GM12891 (cell line): ENCODE results near the gene GPNMB.

ENCODE experiments used
- POLR2A ChIP-seq: IDR thresholded peaks from 2 replicates; pipeline ENCODE4 v1.6.1; 2011; ENCODE audit warnings: low read depth, low read length, control low read depth
- POLR2AphosphoS5 ChIP-seq: IDR thresholded peaks from 2 replicates; pipeline ENCODE4 v1.6.1; 2011; ENCODE audit warnings: low read depth, low read length, control low read depth
- TAF1 ChIP-seq: IDR thresholded peaks from 2 replicates; pipeline ENCODE4 v1.6.1; 2011; ENCODE audit warnings: low read depth, low read length, control low read depth

- TF ChIP-seq POLR2A = no peak
- TF ChIP-seq TAF1 = no peak
- TF ChIP-seq POLR2AphosphoS5 = no peak
Measured at GRCh38 chr7:23260371-23260770, 13.8 kb downstream of the GPNMB start.
